Activated naive CD4-positive, alpha-beta T cell treated with anti-CD3 and anti-CD28 coated beads for 36 hours (primary cell): Measurements from ENCODE around the gene ADAMTS10. TPM values are rescaled to one million over a fixed set of nuclear protein-coding genes. Genes with fewer than 3 reads are reported as not detected.

Source experiments
- CTCF ChIA-PET: fragments of 350-600 bp; sonication (Branson Sonifier 250); formaldehyde crosslinking; loops from one replicate; lab custom pipeline; 2021; ENCODE audit warnings: antibody characterized with exemption; lab: Charles Lee
- DNase-seq: peaks from one replicate; pipeline ENCODE4 v3.0.0-alpha.2; 2020
- H3K27ac Mint-ChIP-seq: one replicate; pipeline ENCODE4 v1.8.0; 2021; ENCODE audit warnings: mild to moderate bottlenecking, mixed read lengths
- H3K27me3 Mint-ChIP-seq: one replicate; pipeline ENCODE4 v1.8.0; 2021; ENCODE audit warnings: low read depth, mixed read lengths
- H3K36me3 Mint-ChIP-seq: one replicate; pipeline ENCODE4 v1.8.0; 2021; ENCODE audit warnings: low read depth, mixed read lengths
- H3K4me1 Mint-ChIP-seq: one replicate; pipeline ENCODE4 v1.8.0; 2021; ENCODE audit warnings: low read depth, mixed read lengths
- H3K4me3 Mint-ChIP-seq: one replicate; pipeline ENCODE4 v1.8.0; 2021; ENCODE audit warnings: mild to moderate bottlenecking, moderate library complexity, mixed read lengths
- H3K9me3 Mint-ChIP-seq: one replicate; pipeline ENCODE4 v1.8.0; 2021; ENCODE audit warnings: mixed read lengths
- intact Hi-C: fragments of 100-400 bp; cut with micrococcal nuclease; formaldehyde crosslinking; loops from one replicate; pipeline ENCODE4 v1.15.1; 2023
- total RNA-seq, 2 experiments: library from RNA; stranded (reverse); gene quantifications; one replicate each; pipeline ENCODE4 v1.2.3, GENCODE V29; 2021

The ADAMTS10 gene
- total RNA-seq, 2 experiments from 2014 or later = 3.3 to 3.5 TPM

DNA sequence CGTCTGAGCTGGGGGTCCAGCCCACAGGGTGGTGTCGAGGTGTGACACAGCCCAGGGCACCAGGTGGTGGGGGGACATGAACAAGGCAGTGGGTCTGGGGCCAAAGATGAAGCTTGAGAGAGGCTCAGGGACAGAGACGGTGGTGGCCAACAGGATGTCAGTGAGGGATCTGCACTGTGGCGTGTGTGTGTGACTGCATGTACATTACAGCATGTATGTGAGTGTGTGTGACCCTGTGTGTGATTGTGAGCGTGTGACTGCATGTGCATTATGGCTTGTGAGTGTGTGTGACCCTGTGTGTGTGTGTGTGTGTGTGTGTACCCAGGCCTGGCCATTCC is 1.6 kb downstream of the ADAMTS10 start:
- Mint-ChIP-seq H3K9me3 (no peaks in the 10 kb centered on the region), H3K27me3 (no peaks in the 10 kb centered on the region), H3K4me1 (peaks cover 21% of the 10 kb centered on the region), H3K4me3 (peak overlapping the region; percentile 54), H3K27ac (no peak overlapping the region), H3K36me3 (peaks cover 15% of the 10 kb centered on the region)
- DNase-seq = no peak
- intact Hi-C loops = no loop called here
- CTCF ChIA-PET = no interaction called here

DNA sequence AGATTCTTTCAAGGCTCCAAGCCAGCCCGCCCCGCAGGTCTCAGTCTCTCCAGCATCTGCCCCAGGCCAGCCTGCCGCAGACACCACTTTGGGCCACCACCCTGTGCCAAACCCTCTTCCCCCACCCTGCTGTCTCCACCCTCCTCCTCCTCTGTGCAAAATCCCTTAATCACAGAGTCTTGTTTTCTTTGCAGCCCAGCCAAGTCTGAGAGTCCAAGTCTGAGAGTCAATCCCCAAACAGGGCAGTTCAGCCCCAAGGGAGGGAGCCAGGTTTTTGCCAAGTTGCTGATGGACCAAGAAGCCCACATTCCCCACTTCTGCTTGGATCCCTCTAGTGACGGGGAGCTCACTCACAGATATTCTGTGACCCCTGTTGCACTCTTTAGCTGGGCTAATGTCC is 3.1 kb downstream of the ADAMTS10 start:
- Mint-ChIP-seq H3K27me3 (no peaks in the 10 kb centered on the region), H3K27ac (no peak overlapping the region), H3K4me1 (peaks cover 21% of the 10 kb centered on the region), H3K9me3 (no peaks in the 10 kb centered on the region), H3K4me3 (no peak overlapping the region), H3K36me3 (peaks cover 18% of the 10 kb centered on the region)
- intact Hi-C loops = no loop called here
- CTCF ChIA-PET = interaction anchor here (0.6 kb wide), 1 partner anchor 27 kb away, joined by 3 read pairs; no protein-coding TSS in a partner anchor
- no peak for DNase-seq

DNA sequence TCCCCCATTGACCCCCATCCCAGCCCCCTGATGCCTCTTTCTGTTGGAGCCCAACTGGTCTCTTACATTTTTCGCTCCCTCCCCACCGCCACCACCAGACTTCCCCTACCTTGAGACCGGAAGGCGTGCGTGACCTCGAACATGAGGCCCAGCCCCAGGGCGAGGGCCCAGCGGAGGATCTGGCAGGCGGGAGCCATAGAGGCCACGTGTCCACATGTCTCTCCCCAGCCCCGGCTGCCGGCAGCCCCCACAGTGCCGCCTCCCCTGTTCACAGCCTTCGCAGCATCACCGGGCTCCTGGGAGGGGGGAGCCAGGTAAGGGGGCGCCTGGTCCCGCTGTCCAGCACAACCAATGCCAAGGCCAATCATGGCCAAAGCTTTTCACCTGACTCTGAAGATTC is 5.0 kb downstream of the ADAMTS10 start:
- peaks cover 22% of the 10 kb centered on the region for H3K36me3 Mint-ChIP-seq
- H3K27me3 Mint-ChIP-seq = no peaks in the 10 kb centered on the region
- H3K4me3 Mint-ChIP-seq = no peak overlapping the region
- no peak for DNase-seq
- CTCF ChIA-PET = interaction anchor here (0.9 kb wide), 1 partner anchor 10 kb away, joined by 3 read pairs; no protein-coding TSS in a partner anchor
- no peaks in the 10 kb centered on the region for H3K9me3 Mint-ChIP-seq
- H3K4me1 Mint-ChIP-seq = peaks cover 12% of the 10 kb centered on the region
- no peak overlapping the region for H3K27ac Mint-ChIP-seq
- intact Hi-C loops = no loop called here

DNA sequence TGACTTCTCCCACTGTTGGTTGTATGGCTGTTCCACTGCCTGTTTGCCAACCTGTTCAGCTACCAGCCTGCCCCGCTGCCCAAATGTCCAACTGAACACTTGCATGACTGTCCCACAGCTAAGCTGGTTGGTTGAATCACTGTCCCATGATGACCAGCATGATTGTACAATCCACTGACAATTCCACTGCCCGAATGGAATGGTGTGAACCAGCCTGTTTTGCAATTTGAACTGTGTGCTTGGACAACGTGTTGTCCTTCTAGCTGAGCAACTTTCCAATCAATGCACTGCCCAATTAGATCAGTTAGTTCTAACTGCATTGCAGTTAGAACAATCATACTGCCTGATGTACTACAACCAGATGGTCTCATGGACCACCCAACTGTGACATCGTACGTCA is 8.7 kb downstream of the ADAMTS10 start:
- no peaks in the 10 kb centered on the region for H3K9me3 Mint-ChIP-seq
- H3K36me3 Mint-ChIP-seq = peaks cover 19% of the 10 kb centered on the region
- H3K27me3 Mint-ChIP-seq = no peaks in the 10 kb centered on the region
- CTCF ChIA-PET = interaction anchor here (1.4 kb wide), 1 partner anchor 52 kb away, joined by 4 read pairs; no protein-coding TSS in a partner anchor
- H3K27ac Mint-ChIP-seq = no peak overlapping the region
- H3K4me1 Mint-ChIP-seq = no peaks in the 10 kb centered on the region
- DNase-seq = no peak
- intact Hi-C loops = no loop called here
- H3K4me3 Mint-ChIP-seq = no peak overlapping the region

DNA sequence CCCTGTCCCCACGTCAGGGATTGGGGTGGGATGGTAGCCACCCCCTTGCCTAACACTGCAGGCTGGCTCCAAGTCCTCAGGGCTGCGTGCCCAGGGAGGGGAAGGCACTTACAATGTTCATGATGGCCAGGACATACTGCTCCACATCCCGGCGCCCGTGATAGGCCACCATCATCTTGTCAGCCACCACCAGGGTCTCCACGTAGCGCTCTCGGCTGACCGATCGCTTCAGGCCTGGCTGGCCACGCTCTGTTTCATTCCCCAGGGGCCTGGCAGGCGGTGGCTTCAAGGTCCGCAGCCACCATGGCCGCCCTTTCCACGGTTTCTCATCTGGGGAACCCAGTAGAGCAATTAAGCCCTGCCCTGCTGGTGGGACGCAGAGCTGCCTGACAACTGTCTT is 9.7 kb downstream of the ADAMTS10 start:
- Mint-ChIP-seq H3K27ac (no peak overlapping the region), H3K27me3 (no peaks in the 10 kb centered on the region), H3K4me3 (no peak overlapping the region), H3K9me3 (no peaks in the 10 kb centered on the region), H3K36me3 (peaks cover 17% of the 10 kb centered on the region), H3K4me1 (no peaks in the 10 kb centered on the region)
- no peak for DNase-seq
- intact Hi-C loops = no loop called here
- CTCF ChIA-PET = no interaction called here

DNA sequence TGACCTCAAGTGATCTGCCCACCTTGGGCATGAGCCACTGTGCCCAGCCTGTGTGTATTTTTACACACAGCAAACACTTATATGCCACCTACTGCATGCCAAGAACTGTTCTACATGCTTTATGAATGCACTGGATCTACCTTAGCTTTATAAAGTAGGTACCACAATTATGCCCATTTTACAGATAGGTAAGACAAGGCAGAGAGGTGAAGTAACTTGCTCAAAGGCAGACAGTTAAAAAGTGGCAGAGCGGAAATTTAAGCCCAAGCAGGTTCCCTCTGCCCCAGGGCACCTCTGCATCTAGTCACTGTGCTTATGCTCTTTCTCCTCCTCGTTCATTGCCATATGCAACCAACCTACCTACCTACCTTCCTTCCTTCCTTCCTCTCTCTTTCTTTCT is 10.5 kb downstream of the ADAMTS10 start:
- no peak for DNase-seq
- no peak overlapping the region for H3K4me3 Mint-ChIP-seq
- H3K27me3 Mint-ChIP-seq = no peaks in the 10 kb centered on the region
- intact Hi-C loops = no loop called here
- H3K27ac Mint-ChIP-seq = no peak overlapping the region
- H3K36me3 Mint-ChIP-seq = peaks cover 15% of the 10 kb centered on the region
- no peaks in the 10 kb centered on the region for H3K4me1 Mint-ChIP-seq
- no peaks in the 10 kb centered on the region for H3K9me3 Mint-ChIP-seq
- CTCF ChIA-PET = interaction anchor here (1.1 kb wide), 1 partner anchor 111 kb away, joined by 3 read pairs; no protein-coding TSS in a partner anchor

DNA sequence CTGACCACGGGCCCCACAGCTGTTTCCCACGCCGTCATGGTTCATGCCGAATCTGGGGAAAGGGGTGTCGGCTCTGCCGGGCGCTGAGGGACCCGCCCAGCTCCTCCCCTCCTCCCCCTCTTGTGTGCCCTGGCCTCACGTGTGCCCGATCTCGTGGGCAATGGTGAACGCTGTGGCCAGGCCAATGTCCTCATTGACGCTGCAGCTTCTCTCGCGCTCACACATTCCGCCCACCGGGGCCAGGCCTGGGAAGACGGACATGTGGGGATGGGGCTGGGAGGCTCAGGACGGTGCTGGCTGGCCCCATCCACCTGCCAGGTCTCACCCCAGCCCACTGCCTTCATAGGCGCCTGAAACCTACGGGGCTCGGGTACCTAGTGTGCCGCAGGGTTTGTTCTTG is 14.3 kb downstream of the ADAMTS10 start:
- Mint-ChIP-seq H3K36me3 (peaks cover 5% of the 10 kb centered on the region), H3K9me3 (peaks cover 10% of the 10 kb centered on the region), H3K4me3 (no peak overlapping the region), H3K27me3 (no peaks in the 10 kb centered on the region), H3K27ac (no peak overlapping the region), H3K4me1 (peaks cover 10% of the 10 kb centered on the region)
- intact Hi-C loops = no loop called here
- CTCF ChIA-PET = interaction anchor here (4.3 kb wide), 1 partner anchor 17 kb away, joined by 36 read pairs; the partner anchor contains the start of gene MYO1F
- no peak for DNase-seq

DNA sequence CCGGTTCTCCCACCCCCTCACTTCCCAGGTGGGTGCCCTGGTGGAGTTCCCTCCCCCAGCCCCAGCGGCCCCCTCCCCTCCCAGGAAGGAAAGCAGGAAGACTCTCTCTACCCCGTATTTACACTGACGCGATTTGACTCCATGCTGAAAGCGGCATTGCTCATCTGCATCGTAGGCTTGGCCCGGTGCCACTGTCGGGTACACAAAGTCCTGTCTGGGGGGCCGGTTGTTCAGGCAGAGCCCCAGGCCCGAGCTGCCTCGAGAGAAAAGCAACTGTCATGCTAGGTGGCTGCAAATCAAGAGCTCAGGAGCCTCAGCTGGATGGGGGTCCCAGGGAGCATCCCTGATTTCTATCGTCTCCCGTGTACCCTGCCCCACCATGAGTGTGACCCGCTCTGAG is 14.9 kb downstream of the ADAMTS10 start:
- Mint-ChIP-seq H3K27ac (no peak overlapping the region), H3K9me3 (peaks cover 10% of the 10 kb centered on the region), H3K4me1 (peaks cover 10% of the 10 kb centered on the region), H3K27me3 (no peaks in the 10 kb centered on the region), H3K4me3 (no peak overlapping the region), H3K36me3 (peaks cover 5% of the 10 kb centered on the region)
- CTCF ChIA-PET = interaction anchor here (3.4 to 4.3 kb wide), 2 partner anchors 16 to 19 kb away, joined by 29 to 36 read pairs; partner anchors contain the start of gene MYO1F
- no peak for DNase-seq
- intact Hi-C loops = no loop called here

DNA sequence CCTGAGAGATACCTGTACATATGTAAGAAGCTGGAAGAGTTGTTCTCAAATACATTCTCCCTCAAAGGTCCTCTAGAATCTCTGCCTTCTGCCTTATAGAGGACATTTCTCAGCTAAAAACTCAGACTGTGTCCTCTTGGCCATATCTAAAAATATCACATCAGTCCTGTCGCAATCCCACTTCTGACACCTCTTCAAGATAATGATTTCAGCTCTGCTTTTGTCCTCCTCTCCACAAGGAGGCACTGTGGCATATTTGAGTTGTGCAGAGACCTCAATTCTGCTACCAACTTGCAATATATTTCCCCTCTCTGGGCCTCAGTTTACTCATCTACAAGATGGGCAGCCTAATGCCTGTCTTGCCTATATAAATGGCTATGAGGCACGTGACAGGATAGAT is 16.6 kb downstream of the ADAMTS10 start:
- no peaks in the 10 kb centered on the region for H3K27me3 Mint-ChIP-seq
- DNase-seq = no peak
- intact Hi-C loops = loop anchor here (5.0 kb wide), 1 partner anchor 238 kb away; the partner anchor contains the start of genes MBD3L1 and ZNF558
- peaks cover 10% of the 10 kb centered on the region for H3K4me1 Mint-ChIP-seq
- H3K27ac Mint-ChIP-seq = no peak overlapping the region
- H3K36me3 Mint-ChIP-seq = peaks cover 5% of the 10 kb centered on the region
- H3K4me3 Mint-ChIP-seq = no peak overlapping the region
- peaks cover 10% of the 10 kb centered on the region for H3K9me3 Mint-ChIP-seq
- CTCF ChIA-PET = interaction anchor here (0.6 to 4.3 kb wide), 7 partner anchors 11 to 112 kb away, joined by 3 to 36 read pairs (median 4); partner anchors contain the start of gene MYO1F

DNA sequence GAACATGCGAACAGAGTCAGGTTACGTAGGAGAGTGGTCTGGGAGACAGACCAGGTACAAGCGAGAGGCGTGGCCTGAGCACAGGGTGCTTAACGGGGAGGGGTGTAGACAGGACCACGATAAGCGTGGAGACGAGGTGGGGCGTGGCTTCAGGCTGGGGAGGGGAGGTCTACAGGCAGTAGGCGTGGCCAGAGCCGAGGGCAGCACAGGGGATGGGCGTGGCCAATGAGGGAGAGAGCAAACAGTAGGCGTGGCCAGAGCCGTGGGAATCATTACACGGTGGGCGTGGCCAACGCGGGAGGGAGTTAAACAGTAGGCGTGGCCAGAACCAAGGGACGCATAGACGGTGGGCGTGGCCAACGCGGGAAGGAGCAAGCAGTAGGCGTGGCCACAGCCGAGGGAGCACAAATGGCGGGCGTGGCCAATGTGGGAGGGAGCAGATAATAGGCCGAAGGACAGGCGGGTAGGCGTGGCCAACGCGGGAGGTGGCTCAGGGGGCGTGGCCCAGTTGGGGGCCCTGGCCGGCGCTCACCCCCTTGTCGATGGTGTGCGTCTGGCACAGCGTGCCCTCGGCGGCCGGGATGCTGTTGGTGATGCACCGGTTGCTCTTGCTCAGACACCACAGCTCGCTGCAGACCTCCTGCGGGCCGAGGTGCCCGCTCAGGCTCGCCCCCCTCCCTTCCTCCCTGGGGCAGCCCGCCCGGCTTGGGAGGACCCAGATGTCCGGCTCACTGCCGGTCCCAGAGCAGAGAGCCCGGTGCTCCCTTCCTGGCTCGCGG is 18.1 kb downstream of the ADAMTS10 start:
- CTCF ChIA-PET = interaction anchor here (0.7 to 4.3 kb wide), 5 partner anchors 11 to 62 kb away, joined by 4 to 36 read pairs (median 8); partner anchors contain the start of gene MYO1F
- intact Hi-C loops = loop anchor here (5.0 kb wide), 1 partner anchor 240 kb away; the partner anchor contains the start of genes MBD3L1 and ZNF558

DNA sequence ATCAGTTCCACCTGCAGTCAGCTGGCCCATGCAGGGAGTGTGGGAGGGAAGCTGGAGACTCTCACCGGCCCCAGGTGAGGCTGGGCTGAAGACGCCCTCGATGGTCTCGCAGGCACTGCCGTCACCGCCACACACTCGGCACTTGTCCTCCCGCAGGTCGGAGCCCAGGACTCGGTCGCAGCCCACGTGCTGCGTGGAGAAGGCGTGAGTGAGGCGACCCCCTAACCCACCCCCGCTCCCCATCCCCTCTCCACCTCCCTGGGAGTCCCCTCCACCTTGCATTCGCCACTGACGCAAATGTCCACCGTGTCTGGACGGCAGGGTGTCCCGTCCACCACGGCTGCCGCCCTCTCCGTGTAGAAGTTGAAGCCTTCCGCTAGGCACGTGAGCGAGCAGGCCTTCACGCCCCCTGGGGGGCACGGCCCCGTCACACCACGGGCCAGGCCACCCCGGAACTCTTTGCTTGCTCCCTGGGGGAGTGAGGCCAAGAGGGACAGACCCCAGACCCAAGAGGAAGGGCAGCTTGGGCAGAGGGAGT is 21.3 kb downstream of the ADAMTS10 start:
- peaks cover 6% of the 10 kb centered on the region for H3K9me3 Mint-ChIP-seq
- no peak for DNase-seq
- peaks cover 10% of the 10 kb centered on the region for H3K4me1 Mint-ChIP-seq
- no peak overlapping the region for H3K27ac Mint-ChIP-seq
- intact Hi-C loops = no loop called here
- no peaks in the 10 kb centered on the region for H3K27me3 Mint-ChIP-seq
- H3K36me3 Mint-ChIP-seq = peaks cover 3% of the 10 kb centered on the region
- CTCF ChIA-PET = interaction anchor here (2.5 kb wide), 1 partner anchor 10 kb away, joined by 10 read pairs; no protein-coding TSS in a partner anchor
- H3K4me3 Mint-ChIP-seq = no peak overlapping the region

More for the DNA sequence above, 18.1 kb downstream of the ADAMTS10 start:
- H3K9me3 Mint-ChIP-seq = peaks cover 10% of the 10 kb centered on the region
- H3K4me3 Mint-ChIP-seq = peak overlapping the region; percentile 78
- DNase-seq = peak; percentile 98
- H3K36me3 Mint-ChIP-seq = peaks cover 5% of the 10 kb centered on the region
- H3K4me1 Mint-ChIP-seq = peaks cover 10% of the 10 kb centered on the region
- no peaks in the 10 kb centered on the region for H3K27me3 Mint-ChIP-seq
- no peak overlapping the region for H3K27ac Mint-ChIP-seq

DNA sequence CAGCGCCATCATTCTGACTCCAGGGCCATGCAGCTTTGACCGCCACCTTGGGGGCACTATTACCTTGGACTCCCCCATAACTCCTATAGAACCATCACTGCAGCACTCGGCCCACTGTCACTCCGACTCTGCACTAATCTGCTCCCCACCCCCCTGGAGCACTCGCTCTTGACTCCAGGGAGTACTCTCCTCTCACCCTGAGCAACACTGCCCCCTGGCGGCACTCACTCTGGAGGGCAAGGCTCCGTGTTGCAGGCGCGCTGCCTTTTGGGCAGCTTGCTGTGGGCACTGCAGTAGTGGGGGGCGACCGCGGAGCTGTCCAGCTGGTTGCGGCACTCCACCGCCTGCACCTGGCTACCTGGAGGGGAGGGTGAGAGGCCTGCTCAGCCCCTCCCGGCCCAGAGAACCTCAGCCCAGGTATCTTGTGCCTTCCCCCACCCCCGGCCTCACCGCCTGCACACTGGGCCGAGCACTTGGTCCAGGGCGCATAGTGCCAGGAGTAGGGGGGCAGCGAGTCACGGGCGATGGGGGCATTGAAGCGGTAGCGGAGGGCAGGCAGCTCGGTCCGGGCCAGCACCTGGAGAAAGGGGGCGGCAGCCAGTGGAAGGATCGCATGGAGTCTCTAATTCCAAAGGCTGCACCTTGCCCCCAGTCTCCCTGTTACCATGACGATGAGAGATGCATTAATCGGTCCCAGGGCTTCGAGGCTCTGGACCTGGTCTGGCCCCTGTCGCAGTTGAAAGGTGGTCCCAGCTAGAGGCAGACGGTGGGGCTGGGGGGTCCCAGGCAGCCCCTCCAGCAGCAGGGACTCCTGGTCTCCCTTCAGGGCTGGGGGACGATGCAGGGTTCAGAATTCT is 24.4 kb downstream of the ADAMTS10 start:
- intact Hi-C loops = no loop called here
- H3K36me3 Mint-ChIP-seq = no peaks in the 10 kb centered on the region
- CTCF ChIA-PET = interaction anchor here (0.6 to 1.1 kb wide), 2 partner anchors 10 to 66 kb away, joined by 3 to 5 read pairs; partner anchors contain the start of gene MYO1F
- no peak overlapping the region for H3K27ac Mint-ChIP-seq
- no peaks in the 10 kb centered on the region for H3K9me3 Mint-ChIP-seq
- H3K4me3 Mint-ChIP-seq = no peak overlapping the region
- H3K4me1 Mint-ChIP-seq = no peaks in the 10 kb centered on the region
- peak; percentile 53 for DNase-seq
- H3K27me3 Mint-ChIP-seq = no peaks in the 10 kb centered on the region
